ENCODE results near the gene UPK3A. TPM values are rescaled to one million over a fixed set of nuclear protein-coding genes. Genes with fewer than 3 reads are reported as not detected.

Gene UPK3A
- total and polyA plus RNA-seq, 2 of the 13 experiments (the other 11 are each of a cell fraction or from before 2014, with no cell fraction given), result 10.5 to 13.8 TPM

DNA sequence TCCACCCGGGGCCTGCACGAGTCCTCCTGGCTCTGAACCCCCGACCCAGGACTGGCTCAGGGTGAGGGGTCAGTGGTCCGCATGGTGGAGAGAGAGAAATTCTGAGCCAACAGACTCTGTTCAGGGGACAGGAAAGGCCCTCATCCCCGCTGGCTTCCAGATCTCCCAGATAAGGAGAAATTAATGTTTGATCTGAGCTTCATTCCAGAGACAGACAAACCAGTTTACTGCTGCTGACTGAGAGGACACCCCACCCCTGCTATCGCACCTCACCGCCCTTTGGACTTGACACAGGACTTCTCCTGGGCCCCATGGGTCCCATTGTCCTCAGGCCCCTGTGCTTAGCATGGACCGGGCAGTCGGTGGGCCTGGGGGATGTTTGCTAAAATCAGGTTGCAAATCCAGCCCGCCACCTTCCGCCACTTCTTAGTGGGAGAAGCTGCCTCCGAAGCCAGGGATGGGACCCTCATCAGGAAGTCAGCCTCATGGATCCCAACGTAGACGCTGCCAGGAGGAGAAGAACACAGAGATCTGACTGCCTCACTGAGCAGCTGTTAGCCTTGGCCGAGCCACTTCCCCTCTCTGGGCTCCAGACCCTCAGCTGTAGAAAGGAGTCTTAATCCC, 11.2 kb upstream of the UPK3A start (continued):
- TF ChIP-seq ZNF660 (CRISPR knock-in tag; IDR thresholded peaks at IDR 0.05; ENCODE audit: borderline replicate concordance, low read depth) (no peak), ZNF260 (CRISPR knock-in tag; IDR thresholded peaks at IDR 0.05; ENCODE audit: borderline replicate concordance, low read depth) (no peak), HIVEP1 (CRISPR knock-in tag; IDR thresholded peaks at IDR 0.05) (peak; percentile 62; the same call in 1 of the 2 replicates), TEAD2 (CRISPR knock-in tag; IDR thresholded peaks at IDR 0.05) (no peak), SMAD3 (CRISPR knock-in tag; IDR thresholded peaks at IDR 0.05) (peak; percentile 74; the same call in 1 of the 2 replicates), CREM (IDR thresholded peaks at IDR 0.05) (peak; percentile 86), CREM (CRISPR knock-in tag; IDR thresholded peaks at IDR 0.05) (no peak), HNF4G (IDR thresholded peaks at IDR 0.05; ENCODE audit: borderline replicate concordance, low read depth, low read length) (peak; percentile 99), HNF4G (CRISPR knock-in tag; IDR thresholded peaks at IDR 0.05; ENCODE audit: borderline replicate concordance, low read depth) (peak; percentile 99), PITX1 (CRISPR knock-in tag; IDR thresholded peaks at IDR 0.05) (peak; percentile 96), HHEX (CRISPR knock-in tag; IDR thresholded peaks at IDR 0.05) (peak; percentile 26; the same call in 1 of the 2 replicates), CHCHD3 (CRISPR knock-in tag; IDR thresholded peaks at IDR 0.05) (no peak), NKX3-1 (CRISPR knock-in tag; IDR thresholded peaks at IDR 0.05) (no peak)
- TF ChIP-seq, protein P1, sequence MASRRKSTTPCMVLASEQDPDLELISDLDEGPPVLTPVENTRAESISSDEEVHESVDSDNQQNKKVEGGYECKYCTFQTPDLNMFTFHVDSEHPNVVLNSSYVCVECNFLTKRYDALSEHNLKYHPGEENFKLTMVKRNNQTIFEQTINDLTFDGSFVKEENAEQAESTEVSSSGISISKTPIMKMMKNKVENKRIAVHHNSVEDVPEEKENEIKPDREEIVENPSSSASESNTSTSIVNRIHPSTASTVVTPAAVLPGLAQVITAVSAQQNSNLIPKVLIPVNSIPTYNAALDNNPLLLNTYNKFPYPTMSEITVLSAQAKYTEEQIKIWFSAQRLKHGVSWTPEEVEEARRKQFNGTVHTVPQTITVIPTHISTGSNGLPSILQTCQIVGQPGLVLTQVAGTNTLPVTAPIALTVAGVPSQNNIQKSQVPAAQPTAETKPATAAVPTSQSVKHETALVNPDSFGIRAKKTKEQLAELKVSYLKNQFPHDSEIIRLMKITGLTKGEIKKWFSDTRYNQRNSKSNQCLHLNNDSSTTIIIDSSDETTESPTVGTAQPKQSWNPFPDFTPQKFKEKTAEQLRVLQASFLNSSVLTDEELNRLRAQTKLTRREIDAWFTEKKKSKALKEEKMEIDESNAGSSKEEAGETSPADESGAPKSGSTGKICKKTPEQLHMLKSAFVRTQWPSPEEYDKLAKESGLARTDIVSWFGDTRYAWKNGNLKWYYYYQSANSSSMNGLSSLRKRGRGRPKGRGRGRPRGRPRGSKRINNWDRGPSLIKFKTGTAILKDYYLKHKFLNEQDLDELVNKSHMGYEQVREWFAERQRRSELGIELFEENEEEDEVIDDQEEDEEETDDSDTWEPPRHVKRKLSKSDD (CRISPR knock-in tag; IDR thresholded peaks at IDR 0.05; ENCODE audit: low read depth), result peak; percentile 52; the same call in 1 of the 2 replicates
- TF ChIP-seq, protein P2, sequence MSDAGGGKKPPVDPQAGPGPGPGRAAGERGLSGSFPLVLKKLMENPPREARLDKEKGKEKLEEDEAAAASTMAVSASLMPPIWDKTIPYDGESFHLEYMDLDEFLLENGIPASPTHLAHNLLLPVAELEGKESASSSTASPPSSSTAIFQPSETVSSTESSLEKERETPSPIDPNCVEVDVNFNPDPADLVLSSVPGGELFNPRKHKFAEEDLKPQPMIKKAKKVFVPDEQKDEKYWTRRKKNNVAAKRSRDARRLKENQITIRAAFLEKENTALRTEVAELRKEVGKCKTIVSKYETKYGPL (CRISPR knock-in tag; IDR thresholded peaks at IDR 0.05), result no peak
- TF ChIP-seq, protein P3, sequence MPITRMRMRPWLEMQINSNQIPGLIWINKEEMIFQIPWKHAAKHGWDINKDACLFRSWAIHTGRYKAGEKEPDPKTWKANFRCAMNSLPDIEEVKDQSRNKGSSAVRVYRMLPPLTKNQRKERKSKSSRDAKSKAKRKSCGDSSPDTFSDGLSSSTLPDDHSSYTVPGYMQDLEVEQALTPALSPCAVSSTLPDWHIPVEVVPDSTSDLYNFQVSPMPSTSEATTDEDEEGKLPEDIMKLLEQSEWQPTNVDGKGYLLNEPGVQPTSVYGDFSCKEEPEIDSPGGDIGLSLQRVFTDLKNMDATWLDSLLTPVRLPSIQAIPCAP (CRISPR knock-in tag; IDR thresholded peaks at IDR 0.05; ENCODE audit: low read depth), result 0 out of 2 replicates have a peak, but pooled peaks have one; percentile 16
